ENCODE data around the gene MARK3.
A peak's percentile ranks its signal among the peaks of the same experiment; 100 is the strongest.

The MARK3 gene

GRCh38 chr14:103476065-103476464, 90.8 kb downstream of the MARK3 start:
- TF ChIP-seq CTCF (IDR thresholded peaks at IDR 0.05; ENCODE audit: extremely low read depth, missing control alignments), result no peak
- no peak for DNase-seq (ENCODE audit: low spot score)

GRCh38 chr14:103476631-103477030, 91.4 kb downstream of the MARK3 start:
- DNase-seq (ENCODE audit: low spot score), result no peak
- TF ChIP-seq CTCF (IDR thresholded peaks at IDR 0.05; ENCODE audit: extremely low read depth, missing control alignments), result no peak

GRCh38 chr14:103480595-103480994, 95.4 kb downstream of the MARK3 start:
- TF ChIP-seq CTCF (IDR thresholded peaks at IDR 0.05; ENCODE audit: extremely low read depth, missing control alignments), result no peak
- DNase-seq (ENCODE audit: low spot score), result peak; percentile 50

- no peak for TF ChIP-seq CTCF (IDR thresholded peaks at IDR 0.05; ENCODE audit: extremely low read depth, missing control alignments)
- DNase-seq (ENCODE audit: low spot score), result no peak
Observed at GRCh38 chr14:103483600-103483999, 98.4 kb downstream of the MARK3 start.

GRCh38 chr14:103485504-103485903, 100.3 kb downstream of the MARK3 start:
- TF ChIP-seq CTCF (IDR thresholded peaks at IDR 0.05; ENCODE audit: extremely low read depth, missing control alignments), result no peak
- no peak for DNase-seq (ENCODE audit: low spot score)

- no peak for TF ChIP-seq CTCF (IDR thresholded peaks at IDR 0.05; ENCODE audit: extremely low read depth, missing control alignments)
Observed at GRCh38 chr14:103488071-103488470, 102.9 kb downstream of the MARK3 start.

GRCh38 chr14:103488960-103489359, 103.7 kb downstream of the MARK3 start:
- no peak for DNase-seq (ENCODE audit: low spot score)
- no peak for TF ChIP-seq CTCF (IDR thresholded peaks at IDR 0.05; ENCODE audit: extremely low read depth, missing control alignments)

More at GRCh38 chr14:103488071-103488470, 102.9 kb downstream of the MARK3 start:
- no peak for DNase-seq (ENCODE audit: low spot score)

All from GM20000 (cell line).